Ishikawa (cell line): ENCODE measurements around the gene MINDY4B.

Source experiments
- CEBPB ChIP-seq: IDR thresholded peaks from 2 replicates; pipeline ENCODE4 v1.6.1; 2012
- CREB1 ChIP-seq: IDR thresholded peaks from 2 replicates; pipeline ENCODE4 v1.6.1; 2012; ENCODE audit warnings: low read depth
- EGR1 ChIP-seq: IDR thresholded peaks from 2 replicates; pipeline ENCODE4 v1.6.1; 2012
- EP300 ChIP-seq: IDR thresholded peaks from 2 replicates; pipeline ENCODE4 v1.6.1; 2012; ENCODE audit warnings: borderline replicate concordance
- FOXM1 ChIP-seq: IDR thresholded peaks from 2 replicates; pipeline ENCODE4 v1.6.1; 2012; ENCODE audit warnings: low read depth, borderline replicate concordance
- NFIC ChIP-seq: IDR thresholded peaks from 2 replicates; pipeline ENCODE4 v1.6.1; 2012
- RAD21 ChIP-seq: IDR thresholded peaks from 2 replicates; pipeline ENCODE4 v1.6.1; 2012; ENCODE audit warnings: low read depth
- TAF1 ChIP-seq: IDR thresholded peaks from 2 replicates; pipeline ENCODE4 v1.6.1; 2012; ENCODE audit warnings: low read depth, mild to moderate bottlenecking
- TCF12 ChIP-seq: IDR thresholded peaks from 2 replicates; pipeline ENCODE4 v1.6.1; 2012; ENCODE audit warnings: low read depth
- TEAD4 ChIP-seq: IDR thresholded peaks from 2 replicates; pipeline ENCODE4 v1.6.1; 2012
- YY1 ChIP-seq: IDR thresholded peaks from 2 replicates; pipeline ENCODE4 v1.6.1; 2012; ENCODE audit warnings: low read depth
- ZBTB7A ChIP-seq: IDR thresholded peaks from 2 replicates; pipeline ENCODE4 v1.6.1; 2012; ENCODE audit warnings: low read depth
- TF ChIP-seq, protein P1 (sequence below): IDR thresholded peaks from 2 replicates; pipeline ENCODE4 v1.6.1; 2012
- TF ChIP-seq, protein P2 (sequence below): IDR thresholded peaks from 2 replicates; pipeline ENCODE4 v1.6.1; 2012
- TF ChIP-seq, protein P3 (sequence below): IDR thresholded peaks from 2 replicates; pipeline ENCODE4 v1.6.1; 2012; ENCODE audit warnings: low read depth, mild to moderate bottlenecking

The MINDY4B gene

DNA sequence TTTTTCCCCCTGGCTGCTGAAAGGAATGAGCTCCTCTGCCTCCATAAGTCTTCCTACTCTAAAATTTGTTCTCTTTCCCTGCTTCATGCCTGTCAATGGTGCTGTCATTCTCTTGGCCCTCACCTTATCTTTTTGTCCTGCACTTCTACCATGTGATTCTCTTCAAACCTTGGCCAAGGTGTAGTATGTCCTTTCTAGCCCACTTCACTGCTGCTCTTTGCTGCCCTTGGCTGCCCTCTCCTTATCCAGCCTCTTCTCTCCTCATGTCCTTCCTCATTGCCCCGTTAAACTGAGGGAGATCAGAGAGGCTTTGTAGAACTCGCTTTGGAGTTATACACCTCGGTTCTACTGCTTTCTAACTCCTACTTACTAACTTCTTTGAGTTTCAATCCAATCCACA, 19.7 kb downstream of the MINDY4B start:
- TF ChIP-seq FOXM1, result no peak

DNA sequence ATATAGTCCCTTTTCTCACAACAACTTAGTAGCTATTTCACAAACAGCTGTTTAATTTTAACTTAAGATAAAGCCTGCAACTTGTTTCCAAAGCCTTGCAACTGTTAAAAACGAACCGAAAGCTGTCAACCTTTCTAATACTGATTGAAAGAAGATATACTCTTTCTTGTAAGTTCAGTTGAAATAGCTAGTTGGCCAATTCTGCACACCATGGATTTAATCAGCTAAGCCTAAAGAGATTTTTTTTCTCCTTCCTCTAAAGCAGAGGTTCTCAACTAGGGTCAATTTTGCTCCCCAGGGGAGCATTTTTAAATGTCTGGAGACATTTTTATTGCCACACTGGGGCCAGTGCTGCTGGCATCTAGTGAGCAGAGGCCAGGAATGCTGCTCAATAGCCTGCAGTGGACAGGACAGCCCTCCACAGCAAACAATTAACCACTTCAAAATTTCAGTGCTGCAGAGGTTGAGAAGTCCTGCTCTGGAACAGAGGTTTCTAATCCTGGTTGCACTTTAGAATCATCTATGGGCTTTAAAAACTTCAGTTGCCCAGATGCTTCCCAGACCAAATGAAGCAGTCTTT, 26.2 kb downstream of the MINDY4B start:
- TF ChIP-seq FOXM1 (no peak), NFIC (no peak), ZBTB7A (no peak), TCF12 (no peak), CEBPB (no peak), TAF1 (no peak), CREB1 (no peak), YY1 (no peak), EP300 (no peak)

DNA sequence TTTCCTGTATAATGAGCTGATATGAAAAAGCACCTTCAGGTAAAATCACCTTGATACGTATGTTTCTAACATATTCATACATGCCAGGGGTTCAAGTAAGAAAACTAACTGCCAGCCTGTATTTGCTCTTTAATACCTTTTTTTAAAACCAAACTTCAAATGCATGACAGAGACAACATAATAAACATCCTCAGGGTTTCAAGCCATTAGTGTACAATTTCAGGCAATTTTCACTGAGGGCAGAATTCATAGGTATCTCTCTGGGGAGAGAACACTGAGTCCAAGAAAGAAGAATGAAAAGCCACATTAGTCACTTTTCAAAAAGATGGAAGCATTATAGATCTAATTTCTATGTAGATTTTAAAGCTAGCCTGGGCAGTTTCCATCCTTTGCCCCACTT, 26.9 kb downstream of the MINDY4B start:
- TF ChIP-seq CREB1, result no peak
- TF ChIP-seq CEBPB, result no peak
- TF ChIP-seq RAD21, result no peak
- no peak for TF ChIP-seq EP300
- TF ChIP-seq TAF1, result no peak
- TF ChIP-seq, protein P1, sequence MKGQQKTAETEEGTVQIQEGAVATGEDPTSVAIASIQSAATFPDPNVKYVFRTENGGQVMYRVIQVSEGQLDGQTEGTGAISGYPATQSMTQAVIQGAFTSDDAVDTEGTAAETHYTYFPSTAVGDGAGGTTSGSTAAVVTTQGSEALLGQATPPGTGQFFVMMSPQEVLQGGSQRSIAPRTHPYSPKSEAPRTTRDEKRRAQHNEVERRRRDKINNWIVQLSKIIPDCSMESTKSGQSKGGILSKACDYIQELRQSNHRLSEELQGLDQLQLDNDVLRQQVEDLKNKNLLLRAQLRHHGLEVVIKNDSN, result no peak
- TF ChIP-seq ZBTB7A, result no peak
- TF ChIP-seq YY1, result no peak
- TF ChIP-seq, protein P2, sequence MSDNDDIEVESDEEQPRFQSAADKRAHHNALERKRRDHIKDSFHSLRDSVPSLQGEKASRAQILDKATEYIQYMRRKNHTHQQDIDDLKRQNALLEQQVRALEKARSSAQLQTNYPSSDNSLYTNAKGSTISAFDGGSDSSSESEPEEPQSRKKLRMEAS, result no peak
- TF ChIP-seq, protein P3, sequence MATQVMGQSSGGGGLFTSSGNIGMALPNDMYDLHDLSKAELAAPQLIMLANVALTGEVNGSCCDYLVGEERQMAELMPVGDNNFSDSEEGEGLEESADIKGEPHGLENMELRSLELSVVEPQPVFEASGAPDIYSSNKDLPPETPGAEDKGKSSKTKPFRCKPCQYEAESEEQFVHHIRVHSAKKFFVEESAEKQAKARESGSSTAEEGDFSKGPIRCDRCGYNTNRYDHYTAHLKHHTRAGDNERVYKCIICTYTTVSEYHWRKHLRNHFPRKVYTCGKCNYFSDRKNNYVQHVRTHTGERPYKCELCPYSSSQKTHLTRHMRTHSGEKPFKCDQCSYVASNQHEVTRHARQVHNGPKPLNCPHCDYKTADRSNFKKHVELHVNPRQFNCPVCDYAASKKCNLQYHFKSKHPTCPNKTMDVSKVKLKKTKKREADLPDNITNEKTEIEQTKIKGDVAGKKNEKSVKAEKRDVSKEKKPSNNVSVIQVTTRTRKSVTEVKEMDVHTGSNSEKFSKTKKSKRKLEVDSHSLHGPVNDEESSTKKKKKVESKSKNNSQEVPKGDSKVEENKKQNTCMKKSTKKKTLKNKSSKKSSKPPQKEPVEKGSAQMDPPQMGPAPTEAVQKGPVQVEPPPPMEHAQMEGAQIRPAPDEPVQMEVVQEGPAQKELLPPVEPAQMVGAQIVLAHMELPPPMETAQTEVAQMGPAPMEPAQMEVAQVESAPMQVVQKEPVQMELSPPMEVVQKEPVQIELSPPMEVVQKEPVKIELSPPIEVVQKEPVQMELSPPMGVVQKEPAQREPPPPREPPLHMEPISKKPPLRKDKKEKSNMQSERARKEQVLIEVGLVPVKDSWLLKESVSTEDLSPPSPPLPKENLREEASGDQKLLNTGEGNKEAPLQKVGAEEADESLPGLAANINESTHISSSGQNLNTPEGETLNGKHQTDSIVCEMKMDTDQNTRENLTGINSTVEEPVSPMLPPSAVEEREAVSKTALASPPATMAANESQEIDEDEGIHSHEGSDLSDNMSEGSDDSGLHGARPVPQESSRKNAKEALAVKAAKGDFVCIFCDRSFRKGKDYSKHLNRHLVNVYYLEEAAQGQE, result no peak
- no peak for TF ChIP-seq TCF12
- TF ChIP-seq FOXM1, result no peak
- TF ChIP-seq NFIC, result no peak
- TF ChIP-seq EGR1, result no peak

DNA sequence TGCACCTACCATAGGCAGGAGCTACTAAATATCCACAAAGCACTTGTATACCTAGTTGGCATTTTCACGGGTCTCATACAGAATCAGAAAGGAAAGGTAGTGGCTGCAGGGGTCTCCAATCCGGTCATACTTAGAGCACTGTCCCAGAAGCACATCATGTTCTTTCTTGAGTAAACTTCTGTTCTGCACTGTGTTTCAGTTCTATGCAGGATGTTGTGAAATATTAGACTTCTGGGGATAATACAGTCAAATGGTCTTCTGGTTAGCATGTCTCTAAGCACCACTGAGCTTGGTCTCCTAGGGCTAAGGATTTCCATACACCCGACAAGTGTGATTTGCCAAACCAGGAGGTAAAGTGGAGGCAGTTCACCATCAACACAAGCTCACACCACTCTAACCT, 27.9 kb downstream of the MINDY4B start:
- TF ChIP-seq EP300, result no peak

DNA sequence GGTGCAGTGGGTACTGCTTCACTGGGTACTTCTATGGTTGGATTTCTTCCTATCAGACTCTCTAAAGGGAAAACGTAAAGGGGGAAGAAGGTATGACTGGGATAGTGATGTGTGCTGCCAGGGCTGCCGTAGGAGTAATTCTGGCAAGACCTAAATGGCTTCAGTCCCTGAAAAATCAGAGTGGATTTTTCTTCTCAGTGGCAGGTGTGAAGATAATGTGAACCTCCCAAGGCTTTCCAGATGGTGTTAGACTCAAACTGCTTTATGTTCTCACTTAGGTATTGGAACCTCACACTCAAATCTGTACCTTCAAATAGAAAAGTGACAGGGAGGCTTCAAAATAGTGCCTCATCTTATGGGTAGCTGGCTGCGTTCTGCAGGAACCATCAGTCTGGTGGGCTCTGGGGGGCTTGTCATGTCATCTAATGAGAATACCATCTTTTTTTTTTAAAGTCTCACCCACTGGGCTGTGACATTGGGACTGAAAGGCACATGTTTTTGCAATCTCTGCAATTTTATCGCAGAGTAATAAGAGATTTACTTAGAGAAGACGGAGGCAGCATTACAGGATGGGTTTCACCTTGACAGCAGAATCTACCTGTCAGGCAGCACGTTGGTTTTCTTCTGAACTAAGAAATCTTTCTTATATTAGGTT, 28.5 kb downstream of the MINDY4B start:
- TF ChIP-seq EP300, result no peak
- no peak for TF ChIP-seq TEAD4
- no peak for TF ChIP-seq RAD21
- TF ChIP-seq, protein P1, result no peak
- TF ChIP-seq, protein P2, result no peak
- TF ChIP-seq TCF12, result no peak
- TF ChIP-seq, protein P3, result no peak
- TF ChIP-seq NFIC, result no peak
- TF ChIP-seq TAF1, result no peak
- no peak for TF ChIP-seq EGR1
- no peak for TF ChIP-seq FOXM1
- TF ChIP-seq ZBTB7A, result no peak
- TF ChIP-seq CEBPB, result no peak

DNA sequence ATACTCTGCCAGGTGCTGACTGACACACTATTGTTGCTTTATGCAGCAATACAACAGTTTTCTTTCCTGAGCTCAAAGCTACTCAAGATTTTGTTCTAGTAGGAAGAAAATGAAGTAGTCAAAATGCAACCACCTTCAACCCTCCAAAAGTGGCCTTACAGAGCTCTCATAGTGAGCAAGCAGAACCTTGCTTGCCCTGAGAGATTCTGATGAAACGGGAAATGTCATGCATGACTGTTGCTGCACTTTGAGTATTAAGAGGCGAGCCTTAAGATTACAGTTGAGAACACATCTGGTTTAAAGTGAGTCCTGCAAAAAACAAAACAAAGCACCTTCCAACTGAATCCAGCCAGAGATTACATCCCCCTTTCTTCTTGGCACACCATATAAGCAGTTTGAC, 29.7 kb downstream of the MINDY4B start:
- no peak for TF ChIP-seq NFIC
